ENCODE measurements around the gene PIGW.
A peak's percentile ranks its signal among the peaks of the same experiment; 100 is the strongest.

PIGW gene

GRCh38 chr17:36544044-36544306 lies 9.2 kb downstream of the PIGW start:
- no peak for DNase-seq (ENCODE audit: low read depth, low spot score)
- peak overlapping the region; percentile 97 for H3K4me3 ChIP-seq (ENCODE audit: low read length)

GRCh38 chr17:36544307-36545076 lies 9.7 kb downstream of the PIGW start, which contains the start of gene GGNBP2:
GGNBP2 (plus strand) TSS chr17:36544919; CDS start chr17:36545725, 806 bp downstream.
- peak within 1 kb of the TSS; percentile 97 for H3K4me3 ChIP-seq (ENCODE audit: low read length)
- peak; percentile 88 for DNase-seq (ENCODE audit: low read depth, low spot score)

GRCh38 chr17:36545077-36545464 lies 10.3 kb downstream of the PIGW start:
- no peak for DNase-seq (ENCODE audit: low read depth, low spot score)
- peak overlapping the region; percentile 97 for H3K4me3 ChIP-seq (ENCODE audit: low read length)

- DNase-seq (ENCODE audit: low read depth, low spot score): peak; percentile 97
Measured at GRCh38 chr17:36545465-36546417, 11.0 kb downstream of the PIGW start.

GRCh38 chr17:36546418-36547093 lies 11.8 kb downstream of the PIGW start:
- peak overlapping the region; percentile 97 for H3K4me3 ChIP-seq (ENCODE audit: low read length)
- no peak for DNase-seq (ENCODE audit: low read depth, low spot score)

More at GRCh38 chr17:36545465-36546417, 11.0 kb downstream of the PIGW start:
- H3K4me3 ChIP-seq (ENCODE audit: low read length): peak overlapping the region; percentile 97

- DNase-seq (ENCODE audit: low read depth, low spot score): no peak
- H3K4me3 ChIP-seq (ENCODE audit: low read length): no peak overlapping the region
Measured at GRCh38 chr17:36547776-36548175, 13.0 kb downstream of the PIGW start.

GRCh38 chr17:36550491-36551417 lies 16.0 kb downstream of the PIGW start:
- H3K4me3 ChIP-seq (ENCODE audit: low read length): no peak overlapping the region
- peak; percentile 50 for DNase-seq (ENCODE audit: low read depth, low spot score)

- H3K4me3 ChIP-seq (ENCODE audit: low read length): no peak overlapping the region
- peak; percentile 49 for DNase-seq (ENCODE audit: low read depth, low spot score)
Measured at GRCh38 chr17:36553459-36553858, 18.7 kb downstream of the PIGW start.

- H3K4me3 ChIP-seq (ENCODE audit: low read length): no peak overlapping the region
- no peak for DNase-seq (ENCODE audit: low read depth, low spot score)
Measured at GRCh38 chr17:36566081-36566480, 31.3 kb downstream of the PIGW start.

GRCh38 chr17:36575028-36575427 lies 40.2 kb downstream of the PIGW start:
- no peak for DNase-seq (ENCODE audit: low read depth, low spot score)
- H3K4me3 ChIP-seq (ENCODE audit: low read length): no peak overlapping the region

GRCh38 chr17:36576793-36577192 lies 42.0 kb downstream of the PIGW start:
- H3K4me3 ChIP-seq (ENCODE audit: low read length): no peak overlapping the region
- DNase-seq (ENCODE audit: low read depth, low spot score): no peak

- no peak for DNase-seq (ENCODE audit: low read depth, low spot score)
- H3K4me3 ChIP-seq (ENCODE audit: low read length): no peak overlapping the region
Measured at GRCh38 chr17:36578671-36579070, 43.9 kb downstream of the PIGW start.

GRCh38 chr17:36583787-36584186 lies 49.0 kb downstream of the PIGW start:
- no peak for DNase-seq (ENCODE audit: low read depth, low spot score)
- no peak overlapping the region for H3K4me3 ChIP-seq (ENCODE audit: low read length)

GRCh38 chr17:36586138-36586537 lies 51.4 kb downstream of the PIGW start:
- no peak for DNase-seq (ENCODE audit: low read depth, low spot score)
- no peak overlapping the region for H3K4me3 ChIP-seq (ENCODE audit: low read length)
